GM11168 (cell line): ENCODE measurements around the gene RCBTB1.
"Not testable (repeated sequence)": the region's sequence is repeated elsewhere in the genome, so short reads cannot be mapped to it uniquely, and the experiment has no call there.

ENCODE experiments used
- in situ Hi-C: fragments of 300-500 bp; cut with MboI; formaldehyde crosslinking; loops from one replicate; pipeline ENCODE4 v1.12.0; 2022; ENCODE audit warnings: low sequenced_read_pairs; ENCODE audit not compliant: unreplicated experiment

Gene RCBTB1

GRCh38 chr13:49527123-49527522 lies 58.2 kb downstream of the RCBTB1 start:
- in situ Hi-C loops = no loop called here

DNA sequence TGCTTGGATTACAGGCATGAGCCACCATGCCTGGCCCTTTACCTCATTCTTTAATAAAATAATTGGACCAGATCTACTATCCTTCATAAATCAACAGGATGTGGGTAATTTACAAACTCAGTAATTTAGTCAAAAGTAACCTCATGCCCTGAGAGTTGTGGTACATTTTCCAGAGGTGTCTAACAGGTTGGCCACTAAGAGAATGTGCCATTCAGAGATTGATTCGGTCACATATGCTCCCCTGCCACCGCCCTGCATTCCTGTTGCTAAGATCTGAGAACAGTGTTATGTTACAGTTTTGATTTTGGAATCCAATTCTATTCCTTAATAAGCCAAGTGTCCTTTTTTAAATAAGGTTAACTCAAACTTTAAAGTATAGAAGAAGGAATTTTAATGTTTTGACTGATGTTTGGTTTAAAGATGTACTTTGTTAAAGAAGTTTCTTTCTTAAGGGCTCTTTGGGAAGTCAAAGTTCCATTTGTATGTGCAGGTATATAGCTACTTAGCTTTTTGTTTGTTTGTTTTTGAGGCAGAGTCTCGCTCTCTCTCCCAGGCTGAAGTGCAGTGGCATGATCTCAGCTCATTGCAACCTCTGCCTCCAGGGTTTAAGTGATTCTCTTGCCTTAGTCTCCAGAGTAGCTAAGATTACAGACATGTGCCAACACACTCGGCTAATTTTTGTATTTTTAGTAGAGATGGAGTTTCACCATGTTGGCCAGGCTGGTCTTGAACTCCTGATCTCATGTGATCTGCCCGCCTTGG lies 60.4 kb downstream of the RCBTB1 start:
- in situ Hi-C loops = no loop called here

- in situ Hi-C loops = no loop called here
Observed at GRCh38 chr13:49521224-49521623, 64.1 kb downstream of the RCBTB1 start.

GRCh38 chr13:49517461-49517860 lies 67.9 kb downstream of the RCBTB1 start:
- in situ Hi-C loops = no loop called here

- in situ Hi-C loops = no loop called here
Observed at GRCh38 chr13:49516467-49516866, 68.9 kb downstream of the RCBTB1 start.

DNA sequence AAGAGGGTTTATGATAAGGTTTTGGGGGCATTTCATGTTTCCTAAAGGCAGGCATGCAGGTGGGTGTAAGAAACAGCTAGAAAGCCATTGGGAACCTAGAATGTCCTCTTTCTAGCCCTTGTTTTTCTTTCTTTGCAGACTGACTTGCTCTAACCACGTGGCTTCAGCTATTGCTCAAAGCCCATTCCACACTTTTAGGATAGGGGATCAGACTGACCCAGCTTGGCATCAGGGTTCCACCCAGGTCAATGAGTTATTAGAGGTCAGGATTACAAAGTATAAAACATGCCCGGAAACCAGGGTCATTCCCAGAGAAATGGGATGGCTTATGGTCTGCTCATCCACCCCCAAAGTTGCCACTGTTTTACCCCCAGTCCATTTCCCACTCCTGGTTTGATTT lies 72.8 kb downstream of the RCBTB1 start:
- in situ Hi-C loops = no loop called here

DNA sequence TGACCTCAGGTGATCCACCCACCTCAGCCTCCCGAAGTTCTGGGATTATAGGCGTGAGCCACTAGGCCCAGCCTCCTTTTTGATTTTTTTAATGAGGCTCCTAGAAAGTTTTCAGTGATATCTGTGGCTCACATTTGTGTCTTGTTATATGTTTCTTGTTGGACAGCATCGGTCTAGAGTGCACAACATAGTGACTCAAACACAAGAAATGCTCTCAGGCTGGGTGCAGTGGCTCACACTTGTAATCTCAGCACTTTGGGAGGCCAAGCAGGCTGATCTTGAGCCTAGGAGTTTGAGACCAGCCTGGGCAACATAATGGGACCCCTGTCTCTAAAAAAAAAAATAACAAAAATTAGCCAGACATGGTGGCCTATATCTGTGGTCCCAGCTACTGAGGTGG lies 81.4 kb downstream of the RCBTB1 start:
- in situ Hi-C loops = no loop called here

GRCh38 chr13:49502954-49503353 lies 82.4 kb downstream of the RCBTB1 start:
- in situ Hi-C loops = no loop called here

- in situ Hi-C loops = no loop called here
Observed at GRCh38 chr13:49499889-49500660, 85.3 kb downstream of the RCBTB1 start.

DNA sequence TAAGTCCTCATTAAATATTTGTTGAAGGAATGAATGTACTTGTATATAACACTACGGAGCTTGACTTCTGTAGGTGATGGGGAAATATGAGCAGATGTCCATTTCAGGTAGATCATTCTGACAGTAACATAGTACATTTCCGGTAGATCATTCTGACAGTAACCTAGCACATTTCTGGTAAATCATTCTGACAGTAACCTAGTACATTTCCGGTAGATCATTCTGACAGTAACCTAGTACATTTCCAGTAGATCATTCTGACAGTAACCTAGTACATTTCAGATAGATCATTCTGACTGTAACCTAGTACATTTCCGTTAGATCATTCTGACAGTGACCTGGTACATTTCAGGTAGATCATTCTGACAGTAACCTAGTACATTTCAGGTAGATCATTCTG lies 87.2 kb downstream of the RCBTB1 start:
- in situ Hi-C loops = no loop called here

DNA sequence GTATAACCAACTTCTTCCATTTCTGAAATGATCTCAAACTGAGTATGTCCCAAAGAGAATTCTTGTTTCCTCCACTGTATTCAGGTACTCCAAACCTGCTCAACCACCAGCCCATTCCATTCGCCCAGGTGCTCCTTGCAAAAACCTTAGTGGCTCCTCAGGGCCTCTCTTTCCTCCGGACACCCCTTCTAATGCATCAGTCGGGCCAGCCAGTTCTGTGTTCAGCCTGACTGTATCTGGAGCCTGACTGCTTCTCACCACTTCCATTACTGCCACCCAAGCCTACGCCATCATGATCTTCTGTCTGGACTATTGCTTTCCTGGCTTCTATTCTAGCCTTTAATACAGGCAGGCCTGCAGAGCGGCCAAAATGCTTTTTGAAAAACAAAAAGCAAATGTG lies 88.1 kb downstream of the RCBTB1 start:
- in situ Hi-C loops = no loop called here

DNA sequence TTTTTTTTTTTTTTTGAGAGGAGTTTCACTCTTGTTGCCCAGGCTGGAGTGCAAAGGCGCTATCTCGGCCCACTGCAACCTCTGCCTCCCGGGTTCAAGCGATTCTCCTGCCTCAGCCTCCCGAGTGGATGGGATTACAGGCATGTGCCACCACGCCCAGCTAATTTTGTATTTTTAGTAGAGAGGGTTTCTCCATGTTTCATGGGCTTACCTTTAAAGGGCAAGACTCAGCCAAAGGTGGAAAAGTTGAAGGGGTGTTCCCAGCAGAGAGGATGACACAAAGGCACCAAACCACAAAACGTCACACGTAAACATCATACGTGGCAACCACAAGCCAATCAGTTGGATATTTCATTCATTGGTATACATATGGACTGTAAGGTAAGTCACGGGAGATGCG lies 88.5 kb downstream of the RCBTB1 start:
- in situ Hi-C loops = not testable (repeated sequence)

- in situ Hi-C loops = no loop called here
Observed at GRCh38 chr13:49495783-49496762, 89.3 kb downstream of the RCBTB1 start, which contains the start of gene PHF11. Gene PHF11 (plus strand): TSS chr13:49495953. CDS start chr13:49496002, 49 bp downstream.

DNA sequence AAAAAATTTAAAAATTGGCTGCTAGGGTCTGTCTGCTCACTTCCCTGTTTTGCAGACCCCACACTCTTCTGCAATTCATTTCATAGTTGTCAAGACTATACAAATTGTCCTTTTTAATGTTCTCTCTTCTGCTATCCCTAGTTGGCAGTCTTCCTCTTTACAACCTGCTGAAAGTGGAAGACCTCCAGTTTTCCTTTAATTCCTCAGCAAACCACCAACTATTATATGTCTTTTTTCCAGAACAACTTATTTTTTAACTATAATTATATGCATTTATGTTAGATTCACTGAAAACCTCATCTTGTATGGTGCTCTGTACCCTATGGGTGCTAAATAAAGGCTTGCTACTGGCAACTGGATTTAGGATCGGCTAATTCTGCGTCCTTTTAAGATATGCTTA lies 90.7 kb downstream of the RCBTB1 start:
- in situ Hi-C loops = no loop called here

GRCh38 chr13:49488563-49488962 lies 96.8 kb downstream of the RCBTB1 start:
- in situ Hi-C loops = no loop called here
